ENCODE measurements around the gene ANKRD22. TPM values are rescaled to one million over a fixed set of nuclear protein-coding genes. Genes with fewer than 3 reads are reported as not detected.
A peak's percentile ranks its signal among the peaks of the same experiment; 100 is the strongest.

ANKRD22 gene
- total RNA-seq, 2 donors from 2014 or later, result 26.6 to 28.2 TPM

DNA sequence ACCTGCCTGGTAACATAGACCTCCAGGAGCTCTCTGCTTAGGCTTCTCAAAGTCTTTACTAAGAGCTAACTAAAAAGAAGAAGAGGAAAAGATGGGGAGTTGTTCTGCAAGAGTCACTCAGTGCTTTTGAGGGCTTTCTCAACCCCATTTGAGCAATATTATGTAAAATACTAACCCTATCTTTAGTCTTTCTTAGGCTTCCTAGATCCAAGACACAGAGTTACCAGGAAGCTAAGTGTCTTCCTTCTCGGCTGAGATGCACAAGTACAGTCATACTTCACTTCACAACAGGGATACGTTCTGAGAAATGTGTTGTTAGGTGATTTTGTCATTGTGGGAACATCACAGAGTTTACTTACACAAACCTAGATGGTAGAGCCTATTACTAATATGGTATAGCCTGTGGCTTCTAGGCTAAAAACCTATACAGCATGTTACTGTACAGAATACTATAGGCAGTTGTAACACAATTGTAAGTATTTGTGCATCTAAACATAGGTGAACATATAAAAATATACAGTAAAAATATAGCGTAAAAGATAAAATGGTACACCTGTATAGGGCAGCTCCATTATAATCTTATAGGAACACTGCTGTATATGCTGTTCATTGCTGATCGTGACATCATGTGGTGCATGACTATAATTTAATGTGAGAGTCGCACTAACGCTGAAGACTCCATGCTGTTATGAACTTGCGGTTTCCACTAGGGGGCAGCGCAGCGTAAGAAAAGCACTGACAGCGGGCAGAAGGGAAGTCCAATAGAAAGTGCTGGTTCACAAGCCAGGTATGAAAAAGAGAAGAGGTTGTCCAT, 16.3 kb downstream of the ANKRD22 start:
- H3K27ac ChIP-seq, result no peak overlapping the region
- no peaks in the 10 kb centered on the region for H3K4me1 ChIP-seq
- intact Hi-C loops (cut with DNase I), result loop anchor here (2.0 kb wide), 1 partner anchor 97 kb away; no protein-coding TSS in a partner anchor
- peak; percentile 75 for TF ChIP-seq CTCF (IDR thresholded peaks at IDR 0.05)
- no peaks in the 10 kb centered on the region for H3K9me3 ChIP-seq
- no peak overlapping the region for H3K4me3 ChIP-seq
- no peaks in the 10 kb centered on the region for H3K27me3 ChIP-seq
- H3K36me3 ChIP-seq, result no peaks in the 10 kb centered on the region
- DNase-seq, result peak; percentile 95
- no peak overlapping the region for H3K9ac ChIP-seq (ENCODE audit: low read depth in 2 of 2, low read length in 2 of 2)

- Histone ChIP-seq H3K27ac (no peak overlapping the region), H3K4me1 (no peaks in the 10 kb centered on the region), H3K9me3 (no peaks in the 10 kb centered on the region), H3K36me3 (no peaks in the 10 kb centered on the region), H3K9ac (ENCODE audit: low read depth in 2 of 2, low read length in 2 of 2) (no peak overlapping the region), H3K4me3 (no peak overlapping the region), H3K27me3 (no peaks in the 10 kb centered on the region)
- TF ChIP-seq CTCF (IDR thresholded peaks at IDR 0.05), result no peak
- intact Hi-C loops (cut with DNase I), result loop anchor here (2.0 kb wide), 1 partner anchor 99 kb away; no protein-coding TSS in a partner anchor
- no peak for DNase-seq
Measured at GRCh38 chr10:88833723-88834122, 17.9 kb downstream of the ANKRD22 start.

GRCh38 chr10:88833156-88833555, 18.5 kb downstream of the ANKRD22 start:
- intact Hi-C loops (cut with DNase I), result no loop called here
- H3K27me3 ChIP-seq, result no peaks in the 10 kb centered on the region
- DNase-seq, result no peak

DNA sequence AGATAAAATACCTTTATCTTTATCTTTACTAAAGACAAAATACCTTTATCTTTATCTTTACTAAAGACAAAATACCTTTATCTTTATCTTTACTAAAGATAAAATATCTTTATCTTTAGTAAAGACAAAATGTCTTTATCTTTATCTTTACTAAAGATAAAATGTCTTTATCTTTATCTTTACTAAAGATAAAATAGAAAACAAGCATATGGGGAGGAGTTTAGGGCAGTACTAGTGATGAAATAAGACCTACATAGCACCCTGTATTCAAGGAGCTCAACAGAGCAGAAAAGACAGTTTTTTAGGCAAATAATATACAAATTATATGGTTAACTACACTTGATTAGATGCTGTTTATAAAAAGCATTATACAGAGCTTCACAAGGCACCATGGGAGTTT, 19.3 kb downstream of the ANKRD22 start:
- no peak for TF ChIP-seq CTCF (IDR thresholded peaks at IDR 0.05)
- no peaks in the 10 kb centered on the region for H3K36me3 ChIP-seq
- intact Hi-C loops (cut with DNase I), result no loop called here
- no peak overlapping the region for H3K27ac ChIP-seq
- no peak for DNase-seq
- no peaks in the 10 kb centered on the region for H3K27me3 ChIP-seq
- H3K4me3 ChIP-seq, result no peak overlapping the region
- no peaks in the 10 kb centered on the region for H3K4me1 ChIP-seq
- H3K9ac ChIP-seq (ENCODE audit: low read depth in 2 of 2, low read length in 2 of 2), result no peak overlapping the region
- no peaks in the 10 kb centered on the region for H3K9me3 ChIP-seq

More at GRCh38 chr10:88833156-88833555, 18.5 kb downstream of the ANKRD22 start:
- H3K9ac ChIP-seq (ENCODE audit: low read depth in 2 of 2, low read length in 2 of 2), result no peak overlapping the region
- H3K4me3 ChIP-seq, result no peak overlapping the region
- no peaks in the 10 kb centered on the region for H3K36me3 ChIP-seq
- H3K27ac ChIP-seq, result no peak overlapping the region
- no peaks in the 10 kb centered on the region for H3K9me3 ChIP-seq
- no peaks in the 10 kb centered on the region for H3K4me1 ChIP-seq
- no peak for TF ChIP-seq CTCF (IDR thresholded peaks at IDR 0.05)

DNA sequence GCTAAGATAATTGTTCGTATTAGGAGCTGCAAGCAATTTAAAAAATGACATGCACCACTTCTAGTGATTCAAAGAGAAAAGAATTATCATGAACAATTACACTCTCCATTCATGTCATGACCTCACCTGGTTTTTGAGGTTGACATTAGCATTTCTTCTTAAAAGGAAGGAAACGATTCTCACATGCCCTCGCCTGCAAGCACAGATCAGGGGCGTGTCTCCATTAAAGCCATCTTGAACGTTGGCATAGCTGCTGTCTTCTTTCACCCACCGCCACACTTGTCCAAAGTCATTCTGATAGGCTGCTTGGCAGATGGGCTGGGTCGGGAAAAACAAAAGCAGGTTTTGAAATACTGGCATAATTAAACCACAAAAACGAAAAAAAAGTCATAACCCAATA, 19.9 kb downstream of the ANKRD22 start:
- Histone ChIP-seq H3K4me3 (no peak overlapping the region), H3K27ac (no peak overlapping the region), H3K9me3 (no peaks in the 10 kb centered on the region), H3K4me1 (no peaks in the 10 kb centered on the region), H3K27me3 (no peaks in the 10 kb centered on the region), H3K36me3 (no peaks in the 10 kb centered on the region), H3K9ac (ENCODE audit: low read depth in 2 of 2, low read length in 2 of 2) (no peak overlapping the region)
- no peak for TF ChIP-seq CTCF (IDR thresholded peaks at IDR 0.05)
- DNase-seq, result no peak
- intact Hi-C loops (cut with DNase I), result no loop called here
